Subcutaneous adipose tissue (tissue), 4 donors: Measurements from ENCODE around the gene CYP11A1. TPM values are rescaled to one million over a fixed set of nuclear protein-coding genes. Genes with fewer than 3 reads are reported as not detected.

Source experiments
- total RNA-seq, 4 donors: library from RNA; depleted of rRNA; stranded (reverse); fragments of >200 nt; gene quantifications; one replicate each; pipeline ENCODE4 v1.1.0, GENCODE V29; 2016
- TF ChIP-seq, protein P1 (sequence below): fragments of 450-650 bp; IDR thresholded peaks from one replicate; pipeline ENCODE4 v1.5.1; 2016; ENCODE audit warnings: low read depth, mild to moderate bottlenecking, control low read depth, antibody characterized with exemption, moderate library complexity

CYP11A1 gene
- total RNA-seq, 4 donors from 2014 or later, result 1.6 to 3.6 (median 2.5) TPM

DNA sequence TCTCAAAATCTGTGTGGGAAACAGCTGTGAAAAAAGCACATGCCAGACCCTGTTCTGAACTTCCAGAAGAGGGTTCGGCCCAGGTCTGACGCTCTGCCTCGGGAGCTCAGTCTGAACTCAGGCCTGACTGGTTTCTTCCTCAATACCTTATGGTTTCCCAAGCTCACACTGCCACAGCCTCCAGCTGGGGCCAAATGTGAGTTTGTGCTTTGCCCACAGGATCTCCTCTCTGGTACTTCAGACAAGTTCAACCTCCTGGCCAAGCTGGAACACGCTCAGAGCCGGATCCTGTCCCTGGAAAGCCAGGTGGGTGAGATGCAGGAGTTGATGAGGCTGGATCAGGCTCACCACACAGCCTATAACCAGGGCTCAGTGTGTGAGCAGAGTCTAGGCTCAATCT lies 33.8 kb downstream of the CYP11A1 start:
- TF ChIP-seq, protein P1, sequence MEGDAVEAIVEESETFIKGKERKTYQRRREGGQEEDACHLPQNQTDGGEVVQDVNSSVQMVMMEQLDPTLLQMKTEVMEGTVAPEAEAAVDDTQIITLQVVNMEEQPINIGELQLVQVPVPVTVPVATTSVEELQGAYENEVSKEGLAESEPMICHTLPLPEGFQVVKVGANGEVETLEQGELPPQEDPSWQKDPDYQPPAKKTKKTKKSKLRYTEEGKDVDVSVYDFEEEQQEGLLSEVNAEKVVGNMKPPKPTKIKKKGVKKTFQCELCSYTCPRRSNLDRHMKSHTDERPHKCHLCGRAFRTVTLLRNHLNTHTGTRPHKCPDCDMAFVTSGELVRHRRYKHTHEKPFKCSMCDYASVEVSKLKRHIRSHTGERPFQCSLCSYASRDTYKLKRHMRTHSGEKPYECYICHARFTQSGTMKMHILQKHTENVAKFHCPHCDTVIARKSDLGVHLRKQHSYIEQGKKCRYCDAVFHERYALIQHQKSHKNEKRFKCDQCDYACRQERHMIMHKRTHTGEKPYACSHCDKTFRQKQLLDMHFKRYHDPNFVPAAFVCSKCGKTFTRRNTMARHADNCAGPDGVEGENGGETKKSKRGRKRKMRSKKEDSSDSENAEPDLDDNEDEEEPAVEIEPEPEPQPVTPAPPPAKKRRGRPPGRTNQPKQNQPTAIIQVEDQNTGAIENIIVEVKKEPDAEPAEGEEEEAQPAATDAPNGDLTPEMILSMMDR, result no peak

DNA sequence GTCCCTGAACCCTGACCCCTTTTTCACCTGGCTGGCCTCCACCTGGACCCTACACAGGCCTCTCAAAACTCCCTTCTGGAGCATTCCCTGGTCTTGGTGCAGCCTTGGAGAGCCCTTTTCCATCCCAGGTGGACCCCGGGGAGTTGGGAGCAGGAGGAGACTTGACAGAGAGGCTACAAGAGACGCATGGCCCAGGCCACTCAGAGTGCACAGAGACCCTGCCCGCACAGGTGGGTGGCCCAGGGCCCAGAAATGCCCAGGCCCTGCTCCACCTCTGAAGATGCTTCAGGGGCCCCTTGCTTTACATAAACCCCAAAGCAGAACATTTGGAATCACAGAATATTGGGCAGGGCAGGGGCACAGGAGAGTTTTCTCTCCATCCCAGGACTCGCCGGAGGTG lies 34.4 kb downstream of the CYP11A1 start:
- TF ChIP-seq, protein P1, result no peak

DNA sequence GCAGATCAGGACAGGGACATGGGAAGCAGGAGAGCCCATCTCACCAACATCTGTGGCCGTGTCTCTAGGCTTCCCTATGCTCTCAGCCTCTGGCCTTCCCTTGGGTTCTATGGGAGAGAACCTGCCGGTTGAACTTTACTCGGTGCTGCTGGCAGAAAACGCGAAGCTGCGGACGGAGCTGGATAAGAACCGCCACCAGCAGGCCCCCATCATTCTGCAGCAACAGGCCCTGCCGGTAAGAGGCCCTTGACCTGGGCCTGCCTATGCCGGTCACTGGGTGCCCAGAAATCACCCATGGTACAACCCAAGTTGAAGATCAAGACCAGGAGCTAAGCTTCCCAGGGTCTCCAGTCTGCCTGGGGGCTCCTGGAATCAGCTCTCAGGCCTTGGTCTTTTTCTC lies 34.8 kb downstream of the CYP11A1 start:
- TF ChIP-seq, protein P1, result no peak

DNA sequence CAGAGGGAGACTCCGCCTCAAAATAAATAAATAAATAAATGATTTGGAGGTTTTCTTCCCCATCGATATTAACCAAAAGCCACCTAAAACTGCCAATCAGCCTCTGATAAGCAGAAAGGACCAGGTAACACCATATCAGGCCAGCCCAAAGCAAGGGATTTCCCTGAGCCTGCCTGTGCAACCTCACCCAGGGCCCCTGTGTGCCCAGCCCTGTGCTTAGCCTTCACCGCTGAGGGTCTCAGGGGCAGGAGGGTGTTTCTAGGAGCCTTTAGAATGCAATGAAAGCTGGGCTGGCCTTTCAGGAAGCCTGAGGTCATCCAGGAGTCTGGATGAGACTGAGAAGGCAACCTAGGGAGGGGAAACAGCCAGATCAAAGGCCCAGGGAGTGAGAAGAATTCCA lies 35.4 kb downstream of the CYP11A1 start:
- TF ChIP-seq, protein P1, result no peak

DNA sequence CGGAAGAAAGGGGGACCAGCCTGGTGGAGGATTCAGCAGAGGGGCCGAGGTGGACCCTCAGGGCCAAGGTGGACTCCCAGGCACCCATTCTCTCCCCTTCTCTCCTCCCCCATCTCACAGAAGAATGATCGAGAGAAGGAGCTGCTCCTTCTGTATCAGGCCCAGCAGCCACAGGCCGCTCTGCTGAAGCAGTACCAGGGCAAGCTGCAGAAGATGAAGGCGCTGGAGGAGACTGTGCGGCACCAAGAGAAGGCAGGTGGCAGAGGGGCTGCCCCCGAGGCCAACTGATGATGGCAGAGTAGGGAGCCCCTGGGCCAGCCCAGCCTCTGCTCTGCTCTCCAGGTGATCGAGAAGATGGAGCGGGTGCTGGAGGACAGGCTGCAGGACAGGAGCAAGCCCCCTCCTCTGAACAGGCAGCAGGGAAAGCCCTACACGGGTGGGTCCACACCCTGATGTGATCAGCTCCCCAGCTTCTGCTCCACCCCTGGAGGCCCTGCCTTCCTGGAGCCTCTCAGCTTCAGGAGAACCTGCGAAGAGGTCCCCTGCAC lies 36.5 kb downstream of the CYP11A1 start:
- TF ChIP-seq, protein P1, result no peak

DNA sequence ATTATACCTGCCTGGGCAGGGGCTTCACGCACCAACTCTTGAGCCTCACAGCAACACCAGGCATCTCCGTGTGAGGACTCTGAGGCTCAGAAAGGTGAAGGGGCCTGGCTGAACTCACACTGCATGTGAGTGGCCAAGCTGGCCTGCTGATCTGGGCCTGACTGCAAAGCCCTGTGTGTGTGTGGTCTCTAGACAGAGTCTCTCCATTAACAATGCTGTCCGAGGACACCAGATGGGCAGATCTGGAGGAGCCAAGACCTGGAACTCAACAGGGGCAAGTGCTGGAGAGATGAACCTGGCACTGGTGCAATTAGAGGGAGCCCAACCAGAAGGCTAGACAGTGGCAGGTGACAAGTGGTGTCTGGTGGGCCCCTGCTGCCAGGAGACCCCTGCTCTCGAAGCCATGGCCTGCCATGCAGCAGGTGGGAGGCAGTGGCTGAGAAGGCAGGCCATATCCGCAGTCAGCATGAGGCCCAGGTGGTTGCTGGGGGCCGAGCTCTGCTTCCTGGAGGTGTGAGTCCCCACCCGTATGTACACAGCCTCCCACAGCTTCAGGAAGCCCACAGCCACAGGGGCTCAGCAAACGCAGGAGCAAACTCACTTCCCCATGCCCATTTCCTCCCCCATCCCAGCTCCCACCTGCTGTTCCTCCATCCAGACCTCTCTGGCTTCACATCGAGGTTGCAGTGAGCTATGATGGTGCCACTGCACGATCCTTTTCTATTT lies 39.0 kb downstream of the CYP11A1 start:
- TF ChIP-seq, protein P1, result no peak

DNA sequence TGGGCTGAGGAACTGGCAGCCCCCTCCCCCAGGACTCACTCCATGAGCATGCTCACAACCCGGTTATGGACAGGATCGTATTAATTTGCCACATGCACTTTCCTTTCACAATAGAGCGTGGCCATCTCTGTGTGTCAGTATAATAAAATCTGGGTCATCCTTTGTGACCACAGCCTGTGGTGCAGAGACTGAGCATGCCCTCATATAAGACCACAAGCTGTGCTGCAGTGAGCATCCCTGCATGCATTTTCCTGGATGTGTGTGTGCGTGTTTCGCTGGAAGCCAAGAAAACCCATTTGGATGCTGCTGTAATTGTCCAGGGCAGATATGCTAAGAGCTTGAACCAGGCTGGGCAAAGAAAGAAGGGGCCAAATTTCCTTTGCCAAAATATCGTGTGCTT lies 39.7 kb downstream of the CYP11A1 start:
- TF ChIP-seq, protein P1, result no peak
